ENCODE measurements around the gene ABCA3.
A peak's percentile ranks its signal among the peaks of the same experiment; 100 is the strongest.

The ABCA3 gene

GRCh38 chr16:2350500-2350899 is 10.0 kb upstream of the ABCA3 start:
- no peak for DNase-seq (ENCODE audit: low spot score)

DNA sequence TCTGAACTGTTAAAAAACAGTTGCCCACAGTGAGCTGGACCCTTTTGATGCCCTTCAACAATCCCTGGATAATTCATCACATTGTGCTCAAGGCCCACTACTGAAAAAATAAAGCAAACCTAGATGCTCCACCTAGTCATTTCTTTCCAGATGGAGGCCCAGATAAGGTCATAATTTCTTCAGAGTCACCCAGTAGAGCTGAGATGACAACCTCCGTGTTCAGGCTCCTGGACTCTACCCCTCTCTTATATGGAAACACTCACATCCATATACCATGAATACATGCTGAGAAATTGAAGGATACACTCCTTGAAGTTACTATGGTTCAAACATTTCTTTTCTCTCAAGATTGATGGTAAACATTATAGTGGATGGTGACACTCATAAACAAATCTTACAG is 2.7 kb upstream of the ABCA3 start:
- no peak for DNase-seq (ENCODE audit: low spot score)

GRCh38 chr16:2341456-2342447 is 1.2 kb upstream of the ABCA3 start:
- DNase-seq (ENCODE audit: low spot score): peak; percentile 28

- peak; percentile 50 for DNase-seq (ENCODE audit: low spot score)
Measured at GRCh38 chr16:2339521-2340484, 725 bp downstream of the ABCA3 start.

DNA sequence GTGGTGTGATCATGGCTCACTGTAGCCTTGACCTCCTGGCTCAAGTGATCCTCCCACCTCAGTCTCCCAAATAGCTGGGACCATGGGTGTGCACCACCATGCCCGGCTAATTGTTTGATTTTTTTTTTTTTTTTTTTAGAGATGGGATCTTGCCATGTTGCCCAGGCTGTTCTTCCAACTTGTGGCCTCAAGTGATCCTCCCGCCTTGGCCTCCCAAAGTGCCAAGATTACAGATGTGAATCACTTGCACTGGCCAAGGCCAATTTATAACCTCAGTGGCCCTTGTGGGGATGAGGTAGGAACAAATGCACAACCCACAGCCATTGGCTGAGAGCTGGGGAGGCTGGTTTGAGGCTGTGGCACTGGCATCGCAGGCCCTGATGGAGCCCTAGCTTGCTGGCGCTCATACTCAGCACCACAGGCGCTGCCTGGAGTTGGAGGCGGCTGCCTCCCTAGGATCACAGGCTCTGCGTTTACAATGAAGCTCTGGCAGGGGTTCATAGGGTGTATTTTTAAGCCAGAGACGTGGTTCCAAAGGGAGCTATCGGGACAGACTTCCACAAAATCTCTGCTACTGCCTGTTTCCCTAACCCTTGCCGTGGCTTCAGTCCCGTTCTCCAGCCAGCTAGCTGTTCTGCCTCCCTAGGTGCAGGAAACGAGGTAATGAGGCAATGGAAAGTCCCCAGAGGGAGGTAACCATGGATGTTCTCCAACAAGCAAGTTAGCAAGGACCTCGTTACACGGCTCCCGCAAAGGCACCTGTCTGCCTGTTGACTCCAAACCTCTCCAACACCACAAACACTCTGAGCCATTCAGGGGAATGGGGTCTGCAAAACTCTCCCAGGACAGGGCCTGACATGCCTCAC is 2.9 kb downstream of the ABCA3 start:
- peak; percentile 32 for DNase-seq (ENCODE audit: low spot score)

DNA sequence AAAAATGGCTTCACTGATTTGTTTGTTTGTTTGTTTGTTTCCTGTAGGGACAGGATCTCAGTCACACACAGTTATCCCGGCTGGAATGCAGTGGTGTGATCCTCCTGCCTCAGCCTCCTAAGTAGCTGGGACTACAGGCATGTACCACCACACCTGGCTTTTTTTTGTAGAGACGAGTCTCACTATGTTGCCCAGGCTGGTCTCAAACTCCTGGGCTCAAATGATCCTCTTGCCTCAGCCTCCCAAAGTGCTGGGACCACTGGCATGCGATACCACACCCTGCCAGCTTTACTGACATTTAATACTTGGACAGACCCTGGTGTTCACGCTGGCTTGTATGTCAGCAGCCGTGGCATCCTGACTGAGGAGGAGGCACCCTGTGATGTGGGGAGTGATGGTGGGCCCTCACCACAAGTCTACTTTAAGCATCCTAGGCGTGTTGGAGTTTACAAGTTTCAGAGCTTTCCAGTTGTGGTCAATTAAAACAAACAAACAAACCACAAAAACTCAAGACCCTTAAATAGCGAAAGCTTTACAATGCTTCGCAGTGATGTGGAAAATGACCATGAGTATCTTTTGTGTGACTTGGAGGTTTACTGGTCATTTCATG is 5.1 kb downstream of the ABCA3 start:
- DNase-seq (ENCODE audit: low spot score): no peak

GRCh38 chr16:2333772-2334379 is 6.7 kb downstream of the ABCA3 start:
- DNase-seq (ENCODE audit: low spot score): no peak

DNA sequence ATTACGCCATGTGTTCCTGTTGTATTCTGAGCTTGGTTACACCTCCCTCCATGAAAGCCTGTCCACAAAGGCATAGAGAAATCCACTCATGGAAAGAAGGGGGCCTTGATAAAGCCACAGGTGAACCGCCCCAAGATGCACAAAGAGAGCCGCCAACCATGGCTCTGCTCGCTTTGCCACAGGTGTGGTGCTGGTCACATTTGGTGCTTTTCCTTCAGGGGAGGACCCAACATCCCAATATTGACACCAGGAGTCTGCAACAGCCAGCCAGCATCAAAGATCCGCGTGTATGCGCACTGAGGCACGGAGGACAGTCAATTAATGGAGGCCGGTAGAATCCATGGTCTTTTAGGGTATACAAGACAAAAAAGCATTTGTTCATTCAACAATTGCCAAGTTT is 7.3 kb downstream of the ABCA3 start:
- no peak for DNase-seq (ENCODE audit: low spot score)

DNA sequence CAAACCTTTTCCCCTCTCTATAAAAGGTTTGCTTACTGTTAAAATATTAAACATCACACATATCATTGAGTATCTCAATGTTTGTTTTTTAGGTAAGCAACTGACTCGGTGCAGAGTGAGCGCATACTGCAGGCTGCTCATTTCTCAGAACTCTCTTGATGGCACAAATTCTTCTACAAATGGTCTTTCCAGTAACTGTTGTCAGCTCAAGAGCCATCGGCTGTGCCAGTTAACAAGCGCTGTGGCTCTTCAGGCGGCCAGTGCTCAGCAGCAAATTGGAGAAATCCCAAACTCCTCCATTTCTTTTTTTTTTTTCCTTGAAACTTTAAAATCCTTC is 8.6 kb downstream of the ABCA3 start:
- DNase-seq (ENCODE audit: low spot score): no peak

DNA sequence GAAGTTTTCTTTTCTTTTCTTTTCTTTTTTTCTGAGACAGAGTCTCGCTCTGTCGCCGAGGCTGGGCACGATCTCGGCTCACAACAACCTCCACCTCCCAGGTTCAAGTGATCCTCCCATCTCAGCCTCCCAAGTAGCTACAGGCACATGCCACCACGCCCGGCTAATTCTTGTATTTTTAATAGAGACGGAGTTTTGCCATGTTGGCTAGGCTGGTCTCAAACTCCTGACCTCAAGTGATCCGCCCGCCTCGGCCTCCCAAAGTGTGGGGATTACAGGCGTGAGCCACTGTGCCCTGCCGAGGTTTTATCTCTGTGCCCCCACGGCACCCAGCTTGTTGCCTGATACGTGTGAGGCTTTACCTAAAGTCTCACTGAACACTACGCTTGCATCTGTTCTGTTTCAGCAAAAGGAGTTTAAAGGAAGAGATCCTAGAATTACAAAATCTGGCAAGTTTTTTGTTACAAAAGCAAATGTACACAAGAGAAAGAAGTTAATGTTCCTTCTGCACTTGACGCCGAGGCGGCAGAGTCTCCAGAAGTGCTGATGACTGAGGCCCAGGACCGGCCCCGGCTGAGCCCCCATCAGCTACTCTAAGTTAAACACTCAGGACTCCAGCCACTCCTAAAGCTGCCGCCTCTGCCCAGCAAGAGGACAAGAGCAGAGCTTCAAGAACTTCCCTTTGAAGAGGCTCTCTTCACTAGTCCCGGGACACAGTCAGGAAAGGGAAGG is 9.2 kb downstream of the ABCA3 start:
- no peak for DNase-seq (ENCODE audit: low spot score)

DNA sequence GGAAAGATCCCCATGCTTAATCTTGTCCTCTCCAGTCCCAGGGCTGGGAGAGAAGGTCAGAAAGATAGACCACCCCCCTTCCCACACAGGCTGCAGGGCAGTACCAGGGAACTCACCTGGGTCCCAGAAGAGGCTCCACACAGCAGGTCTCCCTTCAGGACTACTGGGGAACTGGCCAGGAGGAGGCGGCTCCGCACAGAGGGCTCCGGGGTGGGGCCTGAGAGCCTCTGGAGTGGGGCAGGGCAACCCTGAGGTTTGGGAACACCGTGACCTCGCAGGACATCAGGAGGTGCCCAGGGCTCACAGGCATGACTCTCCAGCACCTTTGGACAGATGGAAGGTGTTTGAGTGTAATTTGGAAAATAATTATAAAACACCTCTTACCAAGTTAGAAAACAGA is 11.0 kb downstream of the ABCA3 start:
- no peak for DNase-seq (ENCODE audit: low spot score)

- DNase-seq (ENCODE audit: low spot score): no peak
Measured at GRCh38 chr16:2328428-2328827, 12.1 kb downstream of the ABCA3 start.

DNA sequence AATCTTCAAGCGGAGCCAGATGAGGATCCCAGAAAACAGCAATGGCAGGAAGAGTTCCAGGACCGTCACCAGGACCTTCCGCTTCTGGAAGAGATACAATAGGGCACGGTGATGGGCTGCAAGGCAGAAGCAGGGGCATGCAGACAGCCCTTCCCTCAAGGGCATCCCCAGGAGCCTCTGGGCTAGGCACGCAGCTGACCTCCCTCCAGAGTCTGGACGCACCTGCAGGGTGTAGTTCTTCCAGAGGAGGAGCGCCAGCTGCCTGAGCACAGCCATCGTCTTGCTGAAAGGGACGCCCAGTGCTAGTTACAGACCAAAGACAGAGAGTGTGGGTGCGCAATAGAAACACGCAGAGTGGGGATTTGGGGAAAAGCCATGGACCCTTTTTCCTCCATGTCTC is 14.3 kb downstream of the ABCA3 start:
- no peak for DNase-seq (ENCODE audit: low spot score)

GRCh38 chr16:2325791-2326190 is 14.7 kb downstream of the ABCA3 start:
- DNase-seq (ENCODE audit: low spot score): no peak

DNA sequence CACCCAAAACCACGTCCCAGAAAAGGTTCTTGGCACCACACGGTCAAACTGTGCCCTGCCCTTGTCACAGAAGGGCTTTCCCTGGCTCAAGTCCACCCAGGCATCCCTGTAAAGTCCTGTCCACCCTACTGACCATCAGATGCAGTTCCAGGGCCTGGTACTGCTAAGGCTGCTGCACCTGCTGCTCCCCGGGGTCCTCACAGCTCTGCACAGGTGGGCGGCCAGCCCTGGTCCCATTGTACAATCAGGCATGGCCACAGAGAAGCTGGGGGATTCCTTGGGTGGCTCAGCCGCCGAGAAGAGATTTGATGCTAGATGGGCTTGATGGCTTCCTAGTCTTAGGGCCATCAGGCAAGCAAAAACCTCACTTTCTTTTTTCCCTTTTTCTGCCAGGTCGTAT is 15.3 kb downstream of the ABCA3 start:
- no peak for DNase-seq (ENCODE audit: low spot score)

GRCh38 chr16:2324296-2324859 is 16.1 kb downstream of the ABCA3 start:
- no peak for DNase-seq (ENCODE audit: low spot score)

- DNase-seq (ENCODE audit: low spot score): no peak
Measured at GRCh38 chr16:2323701-2324100, 16.8 kb downstream of the ABCA3 start.

- no peak for DNase-seq (ENCODE audit: low spot score)
Measured at GRCh38 chr16:2319606-2320005, 20.9 kb downstream of the ABCA3 start.

DNA sequence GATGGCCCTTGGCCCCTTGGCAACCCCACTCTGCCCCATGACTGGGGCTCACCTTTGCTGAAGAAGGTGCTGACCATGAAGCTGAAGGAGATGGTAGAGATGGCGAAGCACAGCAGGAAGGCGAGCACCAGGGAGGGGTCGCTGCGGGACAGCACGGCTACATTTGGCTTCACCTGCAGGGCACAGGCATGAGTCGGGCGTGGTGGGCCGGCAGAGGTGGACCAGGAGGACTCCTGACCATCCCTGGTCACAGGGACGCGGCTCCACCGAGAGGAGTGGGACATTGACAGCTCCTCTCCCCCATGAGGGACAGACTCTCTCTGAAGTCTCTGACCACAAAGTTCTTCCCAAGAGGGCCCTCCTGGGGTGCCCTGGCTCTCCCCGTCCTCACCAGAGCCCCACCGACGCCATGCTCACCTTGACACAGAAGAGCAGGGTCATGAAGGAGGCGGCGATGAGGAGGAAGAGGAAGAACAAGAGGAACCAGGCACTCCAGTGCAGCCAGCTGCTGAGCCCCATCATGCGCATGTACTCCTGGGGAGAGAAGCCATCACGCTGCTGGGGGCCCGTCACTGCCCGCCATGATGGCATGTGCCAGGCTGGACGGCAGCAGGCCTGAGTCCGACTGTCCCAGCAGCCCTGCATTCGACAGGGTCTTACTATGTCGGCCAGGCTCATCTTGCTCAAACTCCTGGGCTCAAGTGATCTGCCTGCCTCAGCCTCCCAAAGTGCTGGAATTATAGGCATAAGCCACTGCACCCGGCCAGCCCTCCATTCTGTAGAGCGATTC is 23.1 kb downstream of the ABCA3 start:
- DNase-seq (ENCODE audit: low spot score): no peak

Data from cerebellar cortex (tissue), 1 donor.